ENCODE measurements around the gene LRRFIP1. TPM values are rescaled to one million over a fixed set of nuclear protein-coding genes. Genes with fewer than 3 reads are reported as not detected.

The LRRFIP1 gene
- total and polyA plus RNA-seq, 9 of the 15 experiments (the other 6 are each of a cell fraction or from before 2014, with no cell fraction given): 13.1 to 45.2 (median 31.3) TPM

DNA sequence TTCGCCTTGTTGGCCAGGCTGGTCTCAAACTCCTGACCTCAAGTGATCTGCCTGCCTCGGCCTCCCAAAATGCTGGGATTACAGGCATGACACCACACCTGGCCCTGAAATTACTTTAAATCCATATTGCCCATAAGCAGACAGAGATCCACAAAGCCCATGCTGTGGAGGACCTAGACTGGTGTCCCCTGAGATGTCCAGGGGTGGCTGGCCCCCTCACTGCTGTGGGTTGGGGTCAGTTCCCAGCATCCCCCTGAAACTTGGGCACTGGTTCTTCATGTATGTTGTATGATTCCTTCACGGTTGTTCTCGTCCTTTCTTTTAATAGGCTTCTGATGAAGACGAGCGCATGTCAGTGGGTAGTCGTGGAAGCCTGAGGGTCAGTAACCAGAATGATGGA is 93.1 kb downstream of the LRRFIP1 start:
- no peak overlapping the region for H3K4me3 ChIP-seq
- no peaks in the 10 kb centered on the region for H3K9me1 ChIP-seq (ENCODE audit: control insufficient read depth, insufficient read depth, low read length)
- H2AFZ ChIP-seq (ENCODE audit: low read depth, low read length): no peak overlapping the region
- 0 out of 3 replicates have a peak, but pooled peaks cover 7% of the 10 kb centered on the region for H3K36me3 ChIP-seq (ENCODE audit: control insufficient read depth, insufficient read depth, low read length)
- FAIRE-seq (no peak), ATAC-seq (no peak), DNase-seq (ENCODE audit: extremely low read depth in 1 of 4, low spot score in 3 of 4) (no peak)
- ChIA-PET CTCF (ENCODE audit: low intra/inter-chr PET ratio) (no interaction called here), POLR2A (interaction anchor here (0.7 kb wide), 2 partner anchors 11 to 15 kb away, joined by 3 read pairs; no protein-coding TSS in a partner anchor)
- TF ChIP-seq TGIF2 (CRISPR knock-in tag; IDR thresholded peaks at IDR 0.05) (no peak), ZNF436 (CRISPR knock-in tag; IDR thresholded peaks at IDR 0.05) (no peak), ZNF3 (CRISPR knock-in tag; IDR thresholded peaks at IDR 0.05) (no peak), CAMTA2 (CRISPR knock-in tag; conservative IDR thresholded peaks at IDR 0.05) (no peak), ZNF354B (CRISPR knock-in tag; IDR thresholded peaks at IDR 0.05) (no peak), ZBTB1 (CRISPR knock-in tag; IDR thresholded peaks at IDR 0.05; ENCODE audit: borderline replicate concordance, low read depth) (no peak), ZNF24 (IDR thresholded peaks at IDR 0.05) (no peak), ZNF224 (CRISPR knock-in tag; IDR thresholded peaks at IDR 0.05) (no peak), BRD4 (IDR thresholded peaks at IDR 0.05) (no peak), ZBTB7A (IDR thresholded peaks at IDR 0.05; ENCODE audit: borderline replicate concordance, control insufficient read depth, low read depth, low read length) (no peak), ILF3 (IDR thresholded peaks at IDR 0.05; ENCODE audit: borderline replicate concordance) (no peak)
- TF ChIP-seq, protein P1, sequence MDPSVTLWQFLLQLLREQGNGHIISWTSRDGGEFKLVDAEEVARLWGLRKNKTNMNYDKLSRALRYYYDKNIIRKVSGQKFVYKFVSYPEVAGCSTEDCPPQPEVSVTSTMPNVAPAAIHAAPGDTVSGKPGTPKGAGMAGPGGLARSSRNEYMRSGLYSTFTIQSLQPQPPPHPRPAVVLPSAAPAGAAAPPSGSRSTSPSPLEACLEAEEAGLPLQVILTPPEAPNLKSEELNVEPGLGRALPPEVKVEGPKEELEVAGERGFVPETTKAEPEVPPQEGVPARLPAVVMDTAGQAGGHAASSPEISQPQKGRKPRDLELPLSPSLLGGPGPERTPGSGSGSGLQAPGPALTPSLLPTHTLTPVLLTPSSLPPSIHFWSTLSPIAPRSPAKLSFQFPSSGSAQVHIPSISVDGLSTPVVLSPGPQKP (CRISPR knock-in tag; IDR thresholded peaks at IDR 0.05): no peak
- TF ChIP-seq, protein P2, sequence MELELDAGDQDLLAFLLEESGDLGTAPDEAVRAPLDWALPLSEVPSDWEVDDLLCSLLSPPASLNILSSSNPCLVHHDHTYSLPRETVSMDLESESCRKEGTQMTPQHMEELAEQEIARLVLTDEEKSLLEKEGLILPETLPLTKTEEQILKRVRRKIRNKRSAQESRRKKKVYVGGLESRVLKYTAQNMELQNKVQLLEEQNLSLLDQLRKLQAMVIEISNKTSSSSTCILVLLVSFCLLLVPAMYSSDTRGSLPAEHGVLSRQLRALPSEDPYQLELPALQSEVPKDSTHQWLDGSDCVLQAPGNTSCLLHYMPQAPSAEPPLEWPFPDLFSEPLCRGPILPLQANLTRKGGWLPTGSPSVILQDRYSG (tag; conservative IDR thresholded peaks at IDR 0.05; ENCODE audit: low read depth): no peak
- no peak overlapping the region for H3K9ac ChIP-seq (ENCODE audit: insufficient read depth in 1 of 2, low read depth in 2 of 2, low read length in 2 of 2)
- in situ Hi-C loops (cut with MboI) (no loop called here), intact Hi-C loops (cut with micrococcal nuclease) (no loop called here)
- peaks cover 3 to 5% of the 10 kb centered on the region in 2 experiments; a peak in 1 of 5 replicates for H3K4me1 ChIP-seq (replicated peaks in 1 of 2; ENCODE audit: control insufficient read depth in 2 of 2, insufficient read depth in 2 of 2, low read length in 2 of 2)
- no peaks in the 10 kb centered on the region for H3K27me3 ChIP-seq (ENCODE audit: control insufficient read depth in 2 of 2, insufficient read depth in 2 of 2, low read length in 2 of 2)
- no peaks in the 10 kb centered on the region for H3K79me2 ChIP-seq (ENCODE audit: control insufficient read depth, insufficient read depth, low read length)
- no peak overlapping the region for H3K4me2 ChIP-seq (ENCODE audit: insufficient read depth, low read length)
- H3K27ac ChIP-seq (ENCODE audit: extremely low read depth, low read depth, low read length): no peak overlapping the region
- H3K9me3 ChIP-seq (replicated peaks; ENCODE audit: control insufficient read depth, insufficient read depth, low read depth, low read length): no peaks in the 10 kb centered on the region
- H4K20me1 ChIP-seq (replicated peaks; ENCODE audit: control insufficient read depth, insufficient read depth, low read length): 0 out of 2 replicates have a peak, but pooled peaks cover 4% of the 10 kb centered on the region
- no TSS peak for BruUV-seq (replicated peaks)
- WGBS (ENCODE audit: insufficient coverage, low coverage, missing lambda C conversion rate): 88% methylated on average over 4 of the region's 7 CpGs

Measured in K562 (cell line).